ENCODE measurements around the gene NTRK3.

GRCh38 chr15:88031461-88031860 is 225.1 kb downstream of the NTRK3 start:
- no peak for TF ChIP-seq CTCF (conservative IDR thresholded peaks at IDR 0.05; ENCODE audit: low read depth, low read length)
- no peak for TF ChIP-seq EZH2 (IDR thresholded peaks at IDR 0.05; ENCODE audit: low read length, unreplicated experiment)

All from PC-3 (cell line).